MG63 (cell line): ENCODE results near the gene ITGA4. TPM values are rescaled to one million over a fixed set of nuclear protein-coding genes. Genes with fewer than 3 reads are reported as not detected.
A peak's percentile ranks its signal among the peaks of the same experiment; 100 is the strongest.
"Not testable (repeated sequence)": the region's sequence is repeated elsewhere in the genome, so short reads cannot be mapped to it uniquely, and the experiment has no call there.

Source experiments
- DNase-seq: peaks from one replicate; pipeline ENCODE4 v3.0.0-alpha.2; 2020
- H3K27me3 ChIP-seq: fragments of 250-450 bp; sonication (Bioruptor Pico); 2 replicates; pipeline ENCODE4 v1.5.1; 2020; ENCODE audit warnings: mild to moderate bottlenecking, moderate library complexity
- H3K36me3 ChIP-seq: fragments of 250-450 bp; sonication (Bioruptor Pico); 2 replicates; pipeline ENCODE4 v1.5.1; 2020; ENCODE audit warnings: mild to moderate bottlenecking, moderate library complexity
- H3K4me3 ChIP-seq: fragments of 250-450 bp; sonication (Bioruptor Pico); 2 replicates; pipeline ENCODE4 v1.5.1; 2020; ENCODE audit warnings: mild to moderate bottlenecking, moderate library complexity
- H3K9me3 ChIP-seq: fragments of 250-450 bp; sonication (Bioruptor Pico); 2 replicates; pipeline ENCODE4 v1.5.1; 2020; ENCODE audit warnings: mild to moderate bottlenecking, moderate library complexity
- total RNA-seq: library from RNA; depleted of rRNA; stranded (reverse); fragments of >200 nt; shearing (Covaris generic); gene quantifications from 2 replicates; pipeline ENCODE4 v1.2.3, GENCODE V29; 2014; ENCODE audit warnings: low replicate concordance

ITGA4 gene
- total RNA-seq, 1 experiment from 2014 or later: 18.9 TPM

DNA sequence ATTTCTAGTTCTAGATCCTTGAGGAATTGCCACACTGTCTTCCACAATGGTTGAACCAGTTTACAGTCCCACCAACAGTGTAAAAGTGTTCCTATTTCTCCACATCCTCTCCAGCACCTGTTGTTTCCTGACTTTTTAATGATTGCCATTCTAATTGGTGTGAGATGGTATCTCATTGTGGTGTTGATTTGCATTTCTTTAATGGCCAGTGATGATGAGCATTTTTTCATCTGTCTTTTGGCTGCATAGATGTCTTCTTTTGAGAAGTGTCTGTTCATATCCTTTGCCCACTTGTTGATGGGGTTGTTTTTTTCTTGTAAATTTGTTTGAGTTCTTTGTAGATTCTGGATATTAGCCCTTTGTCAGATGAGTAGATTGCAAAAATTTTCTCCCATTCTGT is 7.9 kb upstream of the ITGA4 start:
- not testable (repeated sequence) for H3K9me3 ChIP-seq, H3K36me3 ChIP-seq, H3K27me3 ChIP-seq, H3K4me3 ChIP-seq, DNase-seq

DNA sequence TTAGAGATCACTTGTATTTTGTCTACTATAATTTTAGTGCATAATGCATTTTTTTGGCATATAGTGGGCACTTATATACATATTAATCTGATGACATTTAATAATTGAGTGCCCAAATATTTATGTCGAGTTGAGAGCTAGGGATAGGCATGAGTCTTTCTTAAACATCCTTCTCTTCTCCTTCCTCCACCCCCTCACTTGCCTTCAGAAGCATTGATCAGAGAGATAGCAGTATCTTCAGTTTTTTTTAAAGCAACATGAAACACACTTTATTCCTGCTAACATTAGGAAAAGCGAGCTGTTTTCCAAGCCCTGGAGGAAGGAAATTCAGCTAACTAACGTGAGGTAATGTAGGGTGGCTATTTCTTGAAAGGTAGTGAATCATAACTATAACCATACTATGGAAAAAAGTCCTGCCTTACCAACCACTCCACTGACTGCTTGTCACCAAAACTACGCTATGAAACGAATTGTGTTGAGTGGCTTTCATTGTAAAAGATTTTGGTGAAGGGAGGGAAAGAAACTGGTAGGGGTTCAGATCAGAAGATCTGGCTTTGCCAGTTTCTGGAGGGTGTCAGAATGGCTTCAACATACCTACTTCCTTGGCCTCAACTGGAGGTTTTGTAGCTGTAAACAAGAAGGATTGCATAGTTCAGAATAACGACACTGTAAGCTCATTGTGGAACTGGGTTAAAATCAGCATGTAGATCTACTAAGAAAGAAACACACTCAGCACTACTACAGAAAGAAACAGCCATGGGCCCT is 2.3 kb upstream of the ITGA4 start:
- Histone ChIP-seq H3K9me3 (no peaks in the 10 kb centered on the region), H3K36me3 (no peaks in the 10 kb centered on the region), H3K4me3 (no peak overlapping the region), H3K27me3 (no peaks in the 10 kb centered on the region)
- no peak for DNase-seq

DNA sequence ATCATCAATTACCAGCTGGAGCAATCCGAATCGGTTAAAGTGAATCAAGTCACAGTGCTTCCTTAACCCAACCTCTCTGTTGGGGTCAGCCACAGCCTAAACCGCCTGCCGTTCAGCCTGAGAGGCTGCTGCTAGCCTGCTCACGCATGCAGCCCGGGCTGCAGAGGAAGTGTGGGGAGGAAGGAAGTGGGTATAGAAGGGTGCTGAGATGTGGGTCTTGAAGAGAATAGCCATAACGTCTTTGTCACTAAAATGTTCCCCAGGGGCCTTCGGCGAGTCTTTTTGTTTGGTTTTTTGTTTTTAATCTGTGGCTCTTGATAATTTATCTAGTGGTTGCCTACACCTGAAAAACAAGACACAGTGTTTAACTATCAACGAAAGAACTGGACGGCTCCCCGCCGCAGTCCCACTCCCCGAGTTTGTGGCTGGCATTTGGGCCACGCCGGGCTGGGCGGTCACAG is 496 bp upstream of the ITGA4 start:
- Histone ChIP-seq H3K9me3 (no peaks in the 10 kb centered on the region), H3K36me3 (no peaks in the 10 kb centered on the region), H3K27me3 (no peaks in the 10 kb centered on the region), H3K4me3 (peak overlapping the region; percentile 72)
- peak; percentile 46 for DNase-seq

DNA sequence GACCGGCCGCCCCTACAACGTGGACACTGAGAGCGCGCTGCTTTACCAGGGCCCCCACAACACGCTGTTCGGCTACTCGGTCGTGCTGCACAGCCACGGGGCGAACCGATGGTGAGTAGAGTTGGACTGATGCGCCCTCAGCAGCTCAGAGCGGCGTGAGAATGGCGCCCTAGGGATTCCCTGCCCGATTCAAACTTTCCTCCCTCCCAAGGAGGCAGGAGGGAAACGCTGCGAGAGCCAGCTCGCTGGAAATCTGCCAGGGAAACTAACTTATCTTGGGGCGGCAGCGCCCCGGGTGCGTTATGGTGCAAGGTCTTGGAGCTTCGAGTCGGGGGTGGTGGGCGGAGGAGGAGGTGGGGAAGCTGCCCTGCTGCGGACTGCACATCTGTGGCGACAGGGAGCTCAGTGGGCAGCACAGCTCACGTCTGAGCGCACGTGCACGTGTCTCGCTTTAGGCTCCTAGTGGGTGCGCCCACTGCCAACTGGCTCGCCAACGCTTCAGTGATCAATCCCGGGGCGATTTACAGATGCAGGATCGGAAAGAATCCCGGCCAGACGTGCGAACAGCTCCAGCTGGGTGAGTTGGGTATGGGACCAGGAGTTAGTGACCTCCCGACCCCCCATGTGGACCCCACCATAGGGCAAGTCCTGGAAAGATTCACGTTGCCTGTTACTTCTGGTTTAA is 697 bp downstream of the ITGA4 start:
- H3K4me3 ChIP-seq: peak overlapping the region; percentile 72
- H3K27me3 ChIP-seq: no peaks in the 10 kb centered on the region
- H3K36me3 ChIP-seq: peaks cover 2% of the 10 kb centered on the region; the same call in 1 of the 2 replicates
- DNase-seq: peak; percentile 84
- H3K9me3 ChIP-seq: no peaks in the 10 kb centered on the region

DNA sequence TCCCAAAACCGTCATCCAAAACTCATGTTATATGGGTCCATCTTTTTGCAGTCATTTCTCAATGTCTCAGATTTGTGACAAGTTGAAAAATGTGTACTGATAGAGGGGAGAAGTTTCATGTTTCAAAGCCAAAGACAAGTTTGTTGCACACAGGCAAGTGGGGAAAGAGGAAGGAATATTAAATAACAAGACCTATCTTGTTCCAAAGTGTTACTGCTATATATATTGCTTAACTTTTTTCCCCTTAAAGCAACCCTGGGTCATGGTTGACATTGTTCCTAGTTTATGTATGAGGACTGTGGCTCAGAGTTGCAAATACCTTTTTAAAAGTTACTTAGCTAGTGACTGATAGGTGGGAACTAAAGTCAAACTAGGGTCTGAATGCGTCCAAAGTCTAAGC is 1.7 kb downstream of the ITGA4 start:
- H3K36me3 ChIP-seq: peaks cover 2% of the 10 kb centered on the region; the same call in 1 of the 2 replicates
- peak overlapping the region; percentile 72 for H3K4me3 ChIP-seq
- H3K27me3 ChIP-seq: no peaks in the 10 kb centered on the region
- no peak for DNase-seq
- H3K9me3 ChIP-seq: no peaks in the 10 kb centered on the region

DNA sequence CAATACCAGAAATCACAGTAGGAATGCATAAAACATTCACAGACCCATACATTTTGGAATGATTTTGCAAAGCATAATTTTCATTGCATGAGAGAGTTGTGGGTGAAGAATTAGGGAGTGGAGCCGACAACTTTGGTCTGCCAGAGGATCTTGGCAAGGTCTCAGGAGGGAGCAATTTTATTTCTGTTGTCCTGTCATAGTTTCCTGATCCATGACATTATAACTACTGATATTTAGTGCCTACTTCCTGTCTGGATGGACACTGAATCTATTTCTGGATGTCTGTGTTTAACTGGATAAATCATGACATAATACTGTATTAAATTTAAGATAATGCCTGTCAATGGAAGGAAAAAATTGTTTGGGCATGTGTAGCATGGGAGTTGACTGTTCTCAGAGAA is 2.4 kb downstream of the ITGA4 start:
- peaks cover 2% of the 10 kb centered on the region; the same call in 1 of the 2 replicates for H3K36me3 ChIP-seq
- H3K4me3 ChIP-seq: peak overlapping the region; percentile 72
- peak; percentile 65 for DNase-seq
- no peaks in the 10 kb centered on the region for H3K9me3 ChIP-seq
- H3K27me3 ChIP-seq: no peaks in the 10 kb centered on the region

DNA sequence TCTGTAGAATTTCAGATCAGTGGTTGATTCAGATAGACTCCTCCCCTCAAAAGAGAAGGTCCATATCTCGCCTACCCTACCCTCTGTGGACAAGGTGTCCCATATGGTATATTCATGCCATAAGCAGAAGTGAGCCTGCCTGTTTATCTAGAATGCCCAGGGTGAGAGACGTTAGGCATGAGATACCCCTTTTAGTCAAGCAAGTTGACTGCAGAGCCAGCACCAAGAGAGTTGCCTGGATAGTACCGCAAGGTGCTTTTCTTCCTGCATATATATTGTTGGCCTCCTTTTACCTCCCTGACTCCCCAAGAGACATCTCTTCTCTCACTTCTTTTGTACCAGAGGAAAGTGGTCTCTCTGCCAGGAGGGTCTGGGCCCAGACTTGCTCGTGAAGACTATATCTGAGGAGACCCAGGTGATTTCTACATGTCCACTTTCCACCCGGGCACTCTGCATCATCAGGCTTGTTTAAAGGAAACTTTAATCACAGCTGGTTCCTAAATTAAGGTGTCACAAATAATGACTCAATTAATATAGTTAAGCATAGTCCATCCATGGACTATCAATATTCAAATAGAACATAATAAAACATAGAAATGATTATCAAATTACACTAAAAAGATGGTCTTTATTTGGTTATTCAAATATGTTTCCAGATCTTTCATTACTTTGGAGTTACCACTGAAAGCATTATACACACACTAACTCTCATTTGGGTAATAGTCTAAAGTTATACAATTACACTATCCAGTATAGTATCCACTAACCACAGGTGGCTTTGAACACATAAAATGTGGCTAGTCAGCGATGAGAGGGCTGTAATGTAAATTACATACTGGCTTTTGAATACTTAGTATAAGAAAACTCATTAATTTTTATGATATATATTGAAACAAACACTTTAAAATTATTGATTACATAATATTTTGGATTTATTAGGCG is 4.1 kb downstream of the ITGA4 start:
- Histone ChIP-seq H3K36me3 (peaks cover 2% of the 10 kb centered on the region; the same call in 1 of the 2 replicates), H3K9me3 (no peaks in the 10 kb centered on the region), H3K4me3 (no peak overlapping the region), H3K27me3 (no peaks in the 10 kb centered on the region)
- DNase-seq: no peak

DNA sequence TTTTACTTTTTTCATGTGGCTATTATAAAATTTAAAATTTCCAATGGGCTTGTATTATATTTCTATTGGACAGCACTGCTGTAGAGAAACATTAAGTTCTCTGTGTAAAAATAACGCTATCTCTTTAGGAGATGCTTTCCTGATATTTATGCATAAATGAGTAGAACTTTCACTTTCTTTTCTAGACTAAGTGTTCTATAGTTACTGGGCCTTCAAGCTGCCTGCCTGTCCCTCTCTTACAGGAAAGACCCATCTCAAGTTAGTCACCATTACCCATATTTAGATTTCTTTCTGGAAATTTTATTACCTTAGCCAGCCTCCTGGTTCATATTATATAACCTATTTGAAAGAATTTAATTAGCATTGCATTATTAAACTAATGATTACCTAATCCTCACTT is 4.8 kb downstream of the ITGA4 start:
- Histone ChIP-seq H3K36me3 (peaks cover 2% of the 10 kb centered on the region; the same call in 1 of the 2 replicates), H3K9me3 (no peaks in the 10 kb centered on the region), H3K27me3 (no peaks in the 10 kb centered on the region), H3K4me3 (no peak overlapping the region)
- DNase-seq: no peak

DNA sequence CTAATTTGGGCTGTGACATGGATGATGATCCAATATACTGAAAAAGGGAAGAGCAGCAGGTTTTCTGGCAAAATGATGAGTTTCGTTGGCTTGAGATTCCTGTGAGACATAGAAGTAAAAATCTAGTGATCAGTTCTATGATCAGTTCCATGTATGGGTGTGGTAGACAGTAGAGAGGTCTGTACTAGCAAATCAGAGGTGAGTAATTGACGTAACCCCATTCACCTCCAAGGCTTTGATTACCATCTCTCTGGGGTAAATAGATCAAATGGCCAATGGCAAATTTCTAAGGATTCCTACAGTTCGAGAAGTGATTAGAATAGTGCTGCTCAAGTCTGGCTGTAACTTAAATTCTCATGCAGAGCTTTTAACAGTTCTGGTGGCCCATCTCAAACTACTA is 6.4 kb downstream of the ITGA4 start:
- no peaks in the 10 kb centered on the region for H3K9me3 ChIP-seq
- no peaks in the 10 kb centered on the region for H3K27me3 ChIP-seq
- peaks cover 2% of the 10 kb centered on the region; the same call in 1 of the 2 replicates for H3K36me3 ChIP-seq
- H3K4me3 ChIP-seq: no peak overlapping the region
- no peak for DNase-seq

DNA sequence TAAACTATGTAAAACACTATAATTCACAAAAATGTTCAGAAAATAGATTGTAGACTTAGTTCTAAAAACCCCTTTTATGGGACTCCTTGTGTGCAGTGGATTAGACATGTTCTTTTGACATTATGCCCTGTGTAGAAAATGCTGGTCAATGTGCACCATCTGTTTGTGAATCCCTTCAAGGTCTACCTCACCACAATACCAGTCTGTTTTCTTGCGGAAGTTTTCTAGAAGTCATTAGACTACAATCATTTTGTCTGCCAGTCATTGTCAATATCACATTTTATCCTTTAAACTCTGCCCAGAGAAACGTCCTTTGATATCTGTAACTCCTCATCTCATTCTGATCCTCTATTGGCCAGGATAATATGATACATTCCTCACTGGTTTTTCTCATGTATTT is 7.8 kb downstream of the ITGA4 start:
- no peaks in the 10 kb centered on the region for H3K27me3 ChIP-seq
- H3K36me3 ChIP-seq: peaks cover 2% of the 10 kb centered on the region
- no peak for DNase-seq
- H3K4me3 ChIP-seq: no peak overlapping the region
- H3K9me3 ChIP-seq: no peaks in the 10 kb centered on the region

DNA sequence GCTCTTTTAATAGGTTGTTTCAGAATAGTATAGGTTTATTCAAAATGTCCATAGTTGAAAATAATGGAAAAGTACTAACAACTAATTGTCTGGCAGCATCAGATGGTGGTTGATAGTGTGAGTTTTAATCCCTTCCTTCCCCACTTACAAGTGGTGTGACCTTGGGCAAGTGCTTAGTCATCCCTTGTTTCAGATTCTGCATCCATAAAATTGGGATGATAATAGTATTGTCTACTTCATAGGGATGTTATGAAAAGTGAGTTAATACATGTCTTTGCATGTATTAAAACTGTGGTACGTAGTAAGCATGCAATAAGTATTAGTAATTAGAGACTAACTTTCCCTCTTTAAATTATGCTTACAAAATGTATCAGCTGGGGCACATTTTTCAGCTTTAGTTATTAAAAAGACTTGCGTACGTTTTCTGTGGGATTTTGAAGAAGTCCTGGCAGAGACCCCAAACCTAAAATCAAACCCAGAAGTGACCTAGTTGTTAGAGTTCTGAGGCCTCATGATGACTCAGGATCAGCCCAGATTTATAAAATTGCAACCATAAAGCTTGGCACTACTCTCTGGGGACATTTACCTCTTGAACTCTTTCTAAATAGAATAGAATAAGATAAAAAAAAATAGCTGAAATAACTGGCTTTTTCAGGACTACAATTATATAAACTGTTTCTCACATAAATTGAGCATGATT is 8.6 kb downstream of the ITGA4 start:
- no peak for DNase-seq
- Histone ChIP-seq H3K9me3 (no peaks in the 10 kb centered on the region), H3K4me3 (no peak overlapping the region), H3K36me3 (peaks cover 2% of the 10 kb centered on the region), H3K27me3 (no peaks in the 10 kb centered on the region)

DNA sequence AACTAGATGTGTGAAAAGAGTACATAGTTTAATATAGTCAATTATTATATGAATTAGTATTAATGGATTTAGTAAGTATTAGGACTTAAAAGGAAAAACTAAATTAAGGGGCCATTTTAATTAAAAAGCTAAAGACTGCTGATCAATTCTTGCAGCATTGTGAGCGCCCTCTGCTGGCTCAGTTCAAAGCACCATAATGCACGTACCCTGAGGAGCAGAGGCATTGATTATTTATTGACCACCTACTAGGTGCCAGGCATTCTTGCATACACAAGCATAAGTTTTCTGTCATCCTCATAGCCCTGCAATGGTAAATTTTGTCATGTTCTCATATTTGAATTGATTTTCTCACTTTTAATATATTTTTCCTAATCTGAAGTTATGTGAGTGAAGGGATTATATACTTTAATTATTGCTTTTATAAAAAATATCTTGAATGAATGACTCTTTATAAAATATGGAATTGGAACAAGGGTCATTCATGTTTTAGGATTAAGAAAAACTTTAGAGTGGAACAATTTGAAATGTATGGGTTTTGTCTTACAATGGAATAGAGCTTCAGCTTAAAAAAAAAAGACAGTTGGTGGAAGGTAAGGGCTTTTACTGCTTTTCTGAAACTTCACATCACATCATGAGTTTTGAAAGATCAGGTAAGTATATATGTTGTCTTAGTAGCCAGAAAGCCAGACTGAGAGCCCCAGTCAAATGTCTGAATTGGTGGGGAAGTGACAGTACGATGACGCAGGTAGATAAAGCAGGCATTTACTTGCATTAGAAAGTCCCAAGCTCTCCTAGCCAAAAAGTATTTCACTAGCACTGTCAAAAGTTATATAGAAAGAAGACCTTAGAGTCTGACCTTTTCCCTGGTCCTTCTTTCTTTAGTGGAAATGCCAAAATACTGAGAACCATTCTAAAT is 9.7 kb downstream of the ITGA4 start:
- peaks cover 2% of the 10 kb centered on the region for H3K36me3 ChIP-seq
- no peaks in the 10 kb centered on the region for H3K27me3 ChIP-seq
- no peaks in the 10 kb centered on the region for H3K9me3 ChIP-seq
- DNase-seq: peak; percentile 34
- H3K4me3 ChIP-seq: no peak overlapping the region

DNA sequence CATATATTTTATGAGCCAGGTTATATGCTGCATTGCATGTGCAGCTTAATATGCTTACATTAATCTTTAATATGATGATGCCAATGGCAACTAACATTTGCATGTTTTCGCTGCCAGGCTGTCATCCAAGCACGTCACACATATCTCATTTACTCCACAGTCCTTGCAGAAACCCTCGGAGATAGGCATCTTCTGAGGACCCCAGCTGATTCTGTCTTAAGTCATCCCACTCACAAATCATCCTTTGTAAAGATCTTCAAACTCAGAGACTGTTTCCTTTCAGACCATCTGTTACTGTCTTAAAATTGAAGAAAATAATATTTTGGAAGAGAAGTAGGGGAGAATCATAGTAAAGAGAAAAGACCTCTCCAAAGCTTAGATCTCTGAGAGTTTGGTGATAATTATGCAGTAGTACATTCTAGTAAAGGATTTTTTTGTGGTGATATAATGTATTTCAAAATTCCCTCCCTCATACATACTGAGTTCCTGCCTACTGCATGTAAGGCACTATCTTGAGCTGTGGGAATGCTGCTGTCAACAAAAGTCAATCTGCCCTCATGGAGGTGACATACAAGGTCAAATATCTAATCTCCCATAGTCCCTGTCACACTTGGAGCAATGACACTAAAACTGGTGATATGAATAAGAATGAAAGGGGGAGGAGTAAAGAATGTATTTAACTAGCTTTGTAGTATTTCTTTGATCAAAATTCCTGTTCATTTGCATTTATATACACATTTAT is 11.0 kb downstream of the ITGA4 start:
- Histone ChIP-seq H3K36me3 (no peaks in the 10 kb centered on the region; the same call in 1 of the 2 replicates), H3K9me3 (no peaks in the 10 kb centered on the region), H3K27me3 (no peaks in the 10 kb centered on the region), H3K4me3 (no peak overlapping the region)
- no peak for DNase-seq

DNA sequence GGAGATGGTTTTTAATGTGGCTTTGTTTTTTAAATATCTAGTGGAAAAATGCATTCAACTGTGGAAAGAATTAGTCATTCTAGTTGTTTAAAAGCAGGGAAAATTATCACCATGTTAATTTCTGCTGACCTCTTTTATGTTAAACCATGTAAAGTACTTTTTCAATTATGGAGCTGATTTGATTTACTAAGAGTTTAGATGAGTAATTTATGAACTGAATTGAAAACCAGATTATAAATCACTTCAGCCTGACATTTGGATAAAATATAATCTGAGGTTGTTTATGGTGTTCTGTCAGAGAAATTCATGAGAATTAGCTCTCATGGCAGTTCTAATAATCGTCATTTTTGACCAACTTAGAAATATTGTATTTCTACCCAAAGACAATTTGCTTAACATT is 11.6 kb downstream of the ITGA4 start:
- no peaks in the 10 kb centered on the region for H3K27me3 ChIP-seq
- no peaks in the 10 kb centered on the region; the same call in none of the 2 replicates for H3K36me3 ChIP-seq
- no peaks in the 10 kb centered on the region for H3K9me3 ChIP-seq
- DNase-seq: no peak
- H3K4me3 ChIP-seq: no peak overlapping the region

DNA sequence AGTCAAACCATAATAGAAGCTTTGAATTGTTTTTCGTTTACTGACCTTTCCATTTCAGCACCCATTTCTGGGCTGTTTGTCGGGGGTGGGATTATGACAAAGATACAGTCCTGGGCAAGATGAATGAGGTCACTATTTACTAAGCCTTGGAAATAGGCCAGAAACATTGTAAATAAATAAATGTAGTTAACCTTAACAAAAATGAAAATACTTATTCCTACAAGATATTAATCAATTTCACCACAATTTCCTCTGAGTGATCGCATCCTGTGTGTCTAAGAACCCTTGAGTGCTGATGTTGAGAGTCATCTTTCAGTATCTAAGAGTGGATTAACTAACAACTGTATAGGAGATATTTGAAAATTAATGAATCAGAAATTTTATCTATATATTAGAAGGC is 14.0 kb downstream of the ITGA4 start:
- Histone ChIP-seq H3K27me3 (no peaks in the 10 kb centered on the region), H3K9me3 (no peaks in the 10 kb centered on the region), H3K36me3 (peaks cover 15% of the 10 kb centered on the region), H3K4me3 (no peak overlapping the region)
- no peak for DNase-seq
